Calu3 (cell line): ENCODE measurements around the gene KIAA1755. TPM values are rescaled to one million over a fixed set of nuclear protein-coding genes. Genes with fewer than 3 reads are reported as not detected.
A peak's percentile ranks its signal among the peaks of the same experiment; 100 is the strongest.

Experiments
- Bru-seq: library from RNA; stranded (reverse); fragments of 400-500 nt; gene quantifications from one replicate; lab custom pipeline; 2021; lab: Mats Ljungman, UMichigan
- BruChase-seq, 2 experiments: library from RNA; stranded (reverse); fragments of 400-500 nt; gene quantifications; one replicate each; lab custom pipeline; 2021; lab: Mats Ljungman, UMichigan
- BruUV-seq: library from RNA; stranded (reverse); fragments of 400-500 nt; replicated peaks from 2 replicates; lab custom pipeline; 2021; lab: Mats Ljungman, UMichigan
- CTCF ChIA-PET: fragments of 300-600 bp; sonication (Branson Sonifier 250); formaldehyde crosslinking; loops from one replicate; lab custom pipeline; 2022; ENCODE audit warnings: antibody characterized with exemption; lab: Charles Lee
- DNase-seq: peaks from one replicate; pipeline ENCODE4 v3.0.0; 2022
- H3K27ac Mint-ChIP-seq: one replicate; pipeline ENCODE4 v1.8.0; 2022; ENCODE audit warnings: mixed read lengths; ENCODE audit not compliant: unreplicated experiment
- H3K27me3 Mint-ChIP-seq: one replicate; pipeline ENCODE4 v1.8.0; 2022; ENCODE audit warnings: mixed read lengths; ENCODE audit not compliant: unreplicated experiment
- H3K36me3 Mint-ChIP-seq: one replicate; pipeline ENCODE4 v1.8.0; 2022; ENCODE audit warnings: mild to moderate bottlenecking, moderate library complexity, mixed read lengths; ENCODE audit not compliant: insufficient read depth, unreplicated experiment
- H3K4me1 Mint-ChIP-seq: one replicate; pipeline ENCODE4 v1.8.0; 2022; ENCODE audit warnings: mild to moderate bottlenecking, low read depth, mixed read lengths; ENCODE audit not compliant: unreplicated experiment
- H3K4me3 Mint-ChIP-seq: one replicate; pipeline ENCODE4 v1.8.0; 2022; ENCODE audit warnings: mild to moderate bottlenecking, low read depth, moderate library complexity, mixed read lengths; ENCODE audit not compliant: unreplicated experiment
- H3K9me3 Mint-ChIP-seq: one replicate; pipeline ENCODE4 v1.8.0; 2022; ENCODE audit warnings: low read depth, mixed read lengths; ENCODE audit not compliant: unreplicated experiment
- CTCF ChIP-seq: fragments of 200-600 bp; IDR thresholded peaks from one replicate; pipeline ENCODE4 v1.8.0; 2022; ENCODE audit warnings: antibody characterized with exemption; ENCODE audit not compliant: unreplicated experiment
- intact Hi-C: fragments of 100-400 bp; cut with micrococcal nuclease; formaldehyde crosslinking; loops from one replicate; pipeline ENCODE4 v1.10.0; 2022; ENCODE audit not compliant: unreplicated experiment
- long read RNA-seq: library from polyadenylated mRNA; stranded (forward); transcript quantifications from one replicate; pipeline ENCODE4 v2.0.0, GENCODE V29; 2022
- total RNA-seq: library from RNA; stranded (reverse); gene quantifications from 2 replicates; pipeline ENCODE4 v1.2.3, GENCODE V29; 2022

The KIAA1755 gene
- not detected in 2 replicates for total RNA-seq
- percentile 5 among the genes with signal in this experiment for Bru-seq, nascent RNA
- BruChase-seq, experiment 1, labeled RNA remaining after a 6-hour chase, result not detected
- BruChase-seq, experiment 2, labeled RNA remaining after a 2-hour chase, result percentile 6 among the genes with signal in this experiment
- long read RNA-seq, result 0 reads

GRCh38 chr20:38260378-38261053 is at the start of gene KIAA1755:
TSS of gene KIAA1755 (minus strand) at chr20:38260735. CDS start at chr20:38260500, 235 bp downstream.
- no peak within 1 kb of the TSS for H3K27ac Mint-ChIP-seq
- no TSS peak for BruUV-seq
- no peaks in the 10 kb centered on the region for H3K9me3 Mint-ChIP-seq
- intact Hi-C loops, result no loop called here
- H3K36me3 Mint-ChIP-seq, result no peaks in the 10 kb centered on the region
- peaks cover 16% of the 10 kb centered on the region for H3K4me1 Mint-ChIP-seq
- TF ChIP-seq CTCF, result no peak
- H3K27me3 Mint-ChIP-seq, result peaks cover 94% of the 10 kb centered on the region
- no peak for DNase-seq
- H3K4me3 Mint-ChIP-seq, result peak within 1 kb of the TSS; percentile 60
- CTCF ChIA-PET, result interaction anchor here (0.6 kb wide), 1 partner anchor 483 kb away, joined by 6 read pairs; no protein-coding TSS in a partner anchor

GRCh38 chr20:38308447-38308846 is 47.9 kb upstream of the KIAA1755 start:
- TF ChIP-seq CTCF, result no peak
- Mint-ChIP-seq H3K4me3 (no peak overlapping the region), H3K27ac (no peak overlapping the region), H3K4me1 (no peaks in the 10 kb centered on the region), H3K9me3 (no peaks in the 10 kb centered on the region), H3K36me3 (no peaks in the 10 kb centered on the region), H3K27me3 (peaks cover 35% of the 10 kb centered on the region)
- no peak for DNase-seq
- CTCF ChIA-PET, result interaction anchor here (1.7 kb wide), 1 partner anchor 13 kb away, joined by 4 read pairs; no protein-coding TSS in a partner anchor
- intact Hi-C loops, result loop anchor here (5.0 kb wide), 1 partner anchor 256 kb away; no protein-coding TSS in a partner anchor
- no TSS peak for BruUV-seq

- Mint-ChIP-seq H3K27me3 (peaks cover 39% of the 10 kb centered on the region), H3K4me1 (no peaks in the 10 kb centered on the region), H3K36me3 (no peaks in the 10 kb centered on the region), H3K9me3 (no peaks in the 10 kb centered on the region), H3K4me3 (no peak overlapping the region), H3K27ac (no peak overlapping the region)
- no peak for DNase-seq
- CTCF ChIA-PET, result interaction anchor here (1.7 kb wide), 1 partner anchor 14 kb away, joined by 4 read pairs; no protein-coding TSS in a partner anchor
- intact Hi-C loops, result loop anchor here (5.0 kb wide), 1 partner anchor 256 kb away; no protein-coding TSS in a partner anchor
- TF ChIP-seq CTCF, result no peak
- no TSS peak for BruUV-seq
These were observed 47.5 kb upstream of the KIAA1755 start for GRCh38 chr20:38308047-38308438.

- CTCF ChIA-PET, result interaction anchor here (0.5 kb wide), 1 partner anchor 155 kb away, joined by 3 read pairs; no protein-coding TSS in a partner anchor
- intact Hi-C loops, result loop anchor here (5.0 kb wide), 1 partner anchor 255 kb away; no protein-coding TSS in a partner anchor
- Mint-ChIP-seq H3K27ac (no peak overlapping the region), H3K27me3 (peaks cover 45% of the 10 kb centered on the region), H3K4me3 (no peak overlapping the region), H3K9me3 (no peaks in the 10 kb centered on the region), H3K4me1 (no peaks in the 10 kb centered on the region), H3K36me3 (no peaks in the 10 kb centered on the region)
- no TSS peak for BruUV-seq
- no peak for DNase-seq
- no peak for TF ChIP-seq CTCF
These were observed 47.0 kb upstream of the KIAA1755 start for GRCh38 chr20:38307371-38308046.
